ENCODE data around the gene DSCAML1. TPM values are rescaled to one million over a fixed set of nuclear protein-coding genes. Genes with fewer than 3 reads are reported as not detected.
A peak's percentile ranks its signal among the peaks of the same experiment; 100 is the strongest.

DSCAML1 gene
- total RNA-seq, 1 experiment from 2014 or later, result not detected

GRCh38 chr11:117752071-117752470 is 44.9 kb downstream of the DSCAML1 start:
- no peak for DNase-seq (ENCODE audit: low read depth)

- no peak for DNase-seq (ENCODE audit: low read depth)
Observed at GRCh38 chr11:117750916-117751662, 45.9 kb downstream of the DSCAML1 start.

GRCh38 chr11:117750357-117750756 is 46.7 kb downstream of the DSCAML1 start:
- no peak for DNase-seq (ENCODE audit: low read depth)

GRCh38 chr11:117749541-117749910 is 47.5 kb downstream of the DSCAML1 start:
- no peak for DNase-seq (ENCODE audit: low read depth)

GRCh38 chr11:117748771-117749540 is 48.1 kb downstream of the DSCAML1 start:
- no peak for DNase-seq (ENCODE audit: low read depth)

- DNase-seq (ENCODE audit: low read depth), result no peak
Observed at GRCh38 chr11:117747892-117748291, 49.1 kb downstream of the DSCAML1 start.

- no peak for DNase-seq (ENCODE audit: low read depth)
Observed at GRCh38 chr11:117745346-117745745, 51.7 kb downstream of the DSCAML1 start.

- no peak for DNase-seq (ENCODE audit: low read depth)
Observed at GRCh38 chr11:117744471-117745150, 52.4 kb downstream of the DSCAML1 start.

- DNase-seq (ENCODE audit: low read depth), result peak; percentile 39
Observed at GRCh38 chr11:117743121-117743815, 53.7 kb downstream of the DSCAML1 start.

- no peak for DNase-seq (ENCODE audit: low read depth)
Observed at GRCh38 chr11:117738246-117738957, 58.6 kb downstream of the DSCAML1 start.

GRCh38 chr11:117735350-117735977 is 61.6 kb downstream of the DSCAML1 start:
- DNase-seq (ENCODE audit: low read depth), result no peak

GRCh38 chr11:117734601-117735024 is 62.4 kb downstream of the DSCAML1 start:
- DNase-seq (ENCODE audit: low read depth), result no peak

- no peak for DNase-seq (ENCODE audit: low read depth)
Observed at GRCh38 chr11:117733316-117733715, 63.7 kb downstream of the DSCAML1 start.

GRCh38 chr11:117731722-117732290 is 65.2 kb downstream of the DSCAML1 start:
- DNase-seq (ENCODE audit: low read depth), result no peak

- no peak for DNase-seq (ENCODE audit: low read depth)
Observed at GRCh38 chr11:117730208-117730800, 66.7 kb downstream of the DSCAML1 start.

- no peak for DNase-seq (ENCODE audit: low read depth)
Observed at GRCh38 chr11:117725048-117725734, 71.8 kb downstream of the DSCAML1 start.

- no peak for DNase-seq (ENCODE audit: low read depth)
Observed at GRCh38 chr11:117724621-117725020, 72.4 kb downstream of the DSCAML1 start.

GRCh38 chr11:117724104-117724503 is 72.9 kb downstream of the DSCAML1 start:
- DNase-seq (ENCODE audit: low read depth), result no peak

- no peak for DNase-seq (ENCODE audit: low read depth)
Observed at GRCh38 chr11:117723277-117724024, 73.6 kb downstream of the DSCAML1 start.
